ENCODE data around the gene HBZ.
"Not testable (repeated sequence)": the region's sequence is repeated elsewhere in the genome, so short reads cannot be mapped to it uniquely, and the experiment has no call there.

The HBZ gene

DNA sequence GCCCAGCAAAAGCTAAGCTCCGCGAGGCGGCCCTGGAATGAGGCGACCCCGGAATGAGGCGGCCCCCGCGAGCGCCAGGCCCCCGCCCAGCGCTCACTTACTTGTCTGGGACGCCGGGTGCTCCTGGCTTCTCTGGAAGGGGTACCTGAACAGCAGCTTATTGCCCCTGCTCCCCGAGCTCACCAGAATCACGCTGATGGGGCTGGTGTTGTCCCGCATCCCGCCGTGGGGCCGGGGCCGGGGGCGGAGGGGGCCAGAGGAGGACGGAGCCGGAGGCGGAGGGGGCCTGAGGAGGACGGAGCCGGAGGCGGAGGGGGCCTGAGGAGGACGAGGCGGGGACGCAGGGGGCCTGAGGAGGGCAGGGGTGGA is 14.4 kb upstream of the HBZ start:
- peak; percentile 37 to 40 for DNase-seq

DNA sequence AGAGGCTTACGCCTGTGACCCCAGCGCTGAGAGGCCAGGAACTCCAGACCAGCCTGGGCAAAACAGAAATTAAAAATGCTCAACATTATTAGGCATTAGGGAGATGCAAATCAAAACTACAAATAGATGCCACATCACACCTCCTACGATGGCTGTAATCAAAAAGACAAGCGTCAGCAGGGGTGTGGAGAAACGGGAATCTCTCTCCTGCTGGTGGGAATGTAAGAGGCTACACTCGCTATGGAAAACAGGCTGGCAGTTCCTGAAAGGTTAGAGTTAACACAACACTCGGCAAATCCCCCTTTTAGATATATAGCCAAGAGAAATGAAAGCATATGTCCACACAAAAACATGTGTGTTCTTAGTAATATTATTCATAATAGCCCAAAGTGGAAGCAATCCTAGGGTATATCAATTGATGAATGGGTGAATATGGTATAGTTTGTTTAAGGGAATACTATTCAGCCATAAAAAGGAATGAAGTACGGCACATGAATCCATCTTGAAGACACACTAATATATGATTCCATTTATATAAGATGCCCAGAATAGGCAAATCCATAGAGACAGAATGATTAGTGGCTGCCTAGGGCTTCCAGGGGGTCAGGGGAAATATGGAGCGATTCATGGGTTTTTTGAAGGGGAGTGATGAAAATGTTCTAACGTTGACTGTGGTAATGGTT is 12.1 kb upstream of the HBZ start:
- DNase-seq = no peak

DNA sequence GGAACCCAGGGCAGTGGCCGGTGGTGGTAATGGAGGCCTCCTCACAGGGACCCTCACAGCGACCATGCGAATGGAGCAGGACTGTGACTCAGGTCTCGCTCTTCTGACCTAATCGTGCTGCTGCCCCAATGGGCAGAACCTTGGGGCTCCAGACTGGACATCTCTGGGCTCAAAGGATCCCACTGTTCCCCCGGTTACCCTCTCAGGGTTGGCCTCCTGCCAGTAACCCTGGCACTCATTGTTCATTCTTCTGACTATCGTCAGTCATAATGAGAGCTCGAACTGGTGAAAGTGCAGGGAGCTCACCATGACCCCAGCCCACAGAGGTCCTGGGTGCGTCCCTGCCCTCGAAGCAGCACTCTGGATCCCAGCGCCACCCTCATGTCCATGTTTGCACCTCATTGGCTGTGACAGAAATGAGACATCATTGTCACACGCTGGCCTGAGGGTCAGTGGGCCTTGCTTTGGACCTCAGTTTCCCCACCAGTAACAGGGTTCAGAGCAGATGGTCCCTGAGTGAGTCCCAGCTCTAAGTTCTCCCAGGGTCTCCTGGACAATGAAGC is 10.0 kb upstream of the HBZ start:
- DNase-seq = no peak

DNA sequence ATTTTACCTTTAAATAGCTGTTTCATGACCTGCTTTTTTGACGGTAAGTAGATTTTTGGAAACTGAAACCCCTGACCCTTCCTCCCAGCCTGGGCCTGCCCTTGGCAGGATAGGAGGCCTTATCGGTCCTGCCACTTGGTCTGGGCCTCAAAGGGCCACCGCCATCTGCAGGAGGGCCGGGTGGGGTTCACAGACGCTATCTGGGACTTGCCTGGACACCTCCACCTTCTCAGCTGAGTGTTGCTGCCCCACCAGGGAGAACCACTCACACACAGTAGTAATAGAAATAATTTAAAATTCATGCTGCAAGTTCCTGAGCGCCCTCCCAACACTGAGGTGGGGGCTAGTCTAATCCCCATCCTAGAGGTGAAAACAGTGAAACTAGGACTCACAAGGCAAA is 9.4 kb upstream of the HBZ start:
- DNase-seq = no peak

DNA sequence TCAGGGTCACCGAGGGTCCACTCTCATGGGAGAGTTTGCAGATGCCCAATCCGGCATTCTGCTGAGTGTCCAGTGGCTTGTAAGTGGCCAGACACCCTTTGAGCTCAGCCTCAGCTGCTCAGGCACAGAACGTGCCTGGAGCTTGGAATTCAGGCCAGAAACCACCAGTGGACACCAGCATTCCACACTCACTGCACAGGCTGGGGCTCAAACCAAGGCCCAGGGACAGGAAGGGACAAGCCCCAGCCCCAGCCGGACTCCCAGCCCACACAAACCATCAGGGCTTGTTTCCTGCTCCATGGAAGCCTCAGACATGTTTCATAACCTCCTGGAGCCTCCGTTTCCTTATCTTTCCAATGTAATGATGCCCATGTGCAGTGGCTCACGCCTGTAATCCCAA is 9.0 kb upstream of the HBZ start:
- no peak for DNase-seq

DNA sequence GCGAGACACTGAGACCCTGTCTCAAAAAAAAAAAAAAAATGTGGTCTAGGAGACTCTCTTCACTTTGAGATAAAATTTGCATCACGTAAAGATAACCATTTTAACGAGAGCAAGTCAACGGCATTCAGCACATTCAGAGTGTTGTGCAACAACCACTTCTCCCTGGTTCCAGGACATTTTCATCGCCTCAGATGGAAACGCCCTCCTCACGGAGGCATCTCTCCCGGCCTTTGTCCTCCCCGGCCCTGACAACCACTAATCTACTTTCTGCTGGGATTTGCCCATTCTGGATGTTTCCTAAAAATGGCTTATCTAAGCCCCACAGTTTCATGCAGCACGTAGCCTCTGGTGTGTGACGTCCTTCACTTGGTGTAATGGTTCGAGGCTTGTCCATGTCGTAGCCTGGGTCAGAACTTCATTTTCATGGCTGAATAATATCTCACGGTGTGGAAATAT is 7.6 kb upstream of the HBZ start:
- DNase-seq = no peak

DNA sequence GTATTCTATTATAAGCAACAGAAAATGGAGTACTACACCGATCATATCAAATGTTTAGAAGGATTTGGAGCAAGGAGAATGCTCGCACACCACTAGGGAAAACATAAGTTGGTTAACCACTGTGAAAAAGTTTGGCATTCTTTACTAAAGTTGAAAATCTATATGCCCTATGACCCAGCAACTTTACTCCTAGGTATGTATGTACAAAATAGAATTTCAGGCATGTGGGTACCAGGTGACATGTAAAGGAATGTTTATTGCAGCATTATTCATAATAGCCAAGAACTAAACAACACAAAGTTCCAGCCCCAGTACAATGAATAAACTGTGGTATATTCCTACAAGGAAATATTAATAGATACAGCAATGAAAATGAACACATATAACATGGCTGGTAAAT is 5.8 kb upstream of the HBZ start:
- no peak for DNase-seq

DNA sequence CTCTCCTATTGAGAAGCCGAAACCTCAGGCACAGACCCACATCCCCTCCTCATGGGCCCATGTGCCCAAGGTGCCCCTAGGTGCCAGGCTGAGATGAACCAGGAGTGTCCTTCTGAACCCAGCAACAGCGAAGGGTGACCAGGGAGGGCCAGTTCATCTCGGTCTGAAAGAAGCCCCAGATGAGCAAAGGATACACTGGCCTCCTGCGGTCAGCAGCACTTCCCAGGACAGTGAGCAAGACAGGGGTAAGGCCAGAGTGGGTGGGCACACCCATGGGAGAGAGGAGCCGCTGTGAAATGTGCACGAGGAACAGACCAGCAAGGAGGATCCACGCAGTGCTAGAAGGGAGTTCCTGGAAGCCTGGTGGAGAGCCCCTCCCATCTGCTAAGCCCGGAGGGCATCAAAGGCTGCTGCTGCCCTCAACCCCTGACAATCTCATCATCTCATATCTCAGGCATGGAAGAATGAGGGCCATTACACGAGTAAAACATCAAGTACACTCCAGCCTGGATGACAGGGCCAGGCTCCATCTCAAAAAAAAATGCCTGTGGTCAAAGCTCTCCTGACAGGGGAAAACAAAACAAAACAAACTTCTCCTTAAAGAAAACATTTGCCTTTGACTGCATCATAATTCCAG is 3.3 kb upstream of the HBZ start:
- no peak for DNase-seq

DNA sequence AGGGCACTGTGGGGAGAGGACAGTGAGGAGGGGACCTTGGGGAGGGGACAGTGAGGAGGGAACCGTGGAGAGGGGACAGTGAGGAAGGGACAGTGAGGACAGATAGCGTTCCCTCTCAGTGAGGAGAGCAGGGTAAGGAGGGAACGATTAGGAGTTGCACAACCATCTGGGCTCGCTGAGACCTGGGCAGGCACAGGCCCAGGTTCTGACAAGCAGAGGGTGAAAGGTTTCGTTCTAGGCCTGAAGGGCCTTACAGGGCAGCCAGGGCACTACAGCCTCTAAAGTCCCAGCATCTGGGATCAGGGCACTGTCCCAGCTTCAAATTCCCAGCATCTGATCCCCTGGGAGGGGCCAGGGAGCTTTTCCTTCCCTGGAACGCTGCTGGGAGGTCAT is 681 bp downstream of the HBZ start:
- not testable (repeated sequence) for DNase-seq

DNA sequence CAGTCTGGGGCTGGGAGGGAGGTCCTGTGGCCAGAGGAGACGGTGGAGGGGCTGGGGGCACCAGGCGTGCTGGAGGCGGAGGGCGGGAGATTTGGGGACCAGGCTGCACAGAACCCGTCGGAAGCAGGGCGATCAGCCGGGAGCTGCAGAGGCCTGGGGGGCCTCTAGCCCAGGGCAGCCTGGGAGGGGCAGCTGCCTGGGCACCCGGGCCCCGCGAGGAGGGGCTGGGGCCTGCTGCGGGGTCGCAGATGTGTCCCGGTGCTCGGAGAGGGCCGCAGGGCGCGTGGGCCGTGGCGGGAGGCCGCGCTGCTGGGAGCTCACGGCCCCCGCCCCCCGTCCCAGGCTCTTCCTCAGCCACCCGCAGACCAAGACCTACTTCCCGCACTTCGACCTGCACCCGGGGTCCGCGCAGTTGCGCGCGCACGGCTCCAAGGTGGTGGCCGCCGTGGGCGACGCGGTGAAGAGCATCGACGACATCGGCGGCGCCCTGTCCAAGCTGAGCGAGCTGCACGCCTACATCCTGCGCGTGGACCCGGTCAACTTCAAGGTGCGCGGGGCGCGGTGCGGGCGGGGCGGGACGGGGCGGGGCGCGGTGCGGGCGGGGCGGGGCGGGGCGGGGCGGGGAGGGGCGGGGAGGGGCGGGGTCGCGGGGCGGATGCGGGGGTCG is 1.2 kb downstream of the HBZ start:
- DNase-seq = not testable (repeated sequence)

DNA sequence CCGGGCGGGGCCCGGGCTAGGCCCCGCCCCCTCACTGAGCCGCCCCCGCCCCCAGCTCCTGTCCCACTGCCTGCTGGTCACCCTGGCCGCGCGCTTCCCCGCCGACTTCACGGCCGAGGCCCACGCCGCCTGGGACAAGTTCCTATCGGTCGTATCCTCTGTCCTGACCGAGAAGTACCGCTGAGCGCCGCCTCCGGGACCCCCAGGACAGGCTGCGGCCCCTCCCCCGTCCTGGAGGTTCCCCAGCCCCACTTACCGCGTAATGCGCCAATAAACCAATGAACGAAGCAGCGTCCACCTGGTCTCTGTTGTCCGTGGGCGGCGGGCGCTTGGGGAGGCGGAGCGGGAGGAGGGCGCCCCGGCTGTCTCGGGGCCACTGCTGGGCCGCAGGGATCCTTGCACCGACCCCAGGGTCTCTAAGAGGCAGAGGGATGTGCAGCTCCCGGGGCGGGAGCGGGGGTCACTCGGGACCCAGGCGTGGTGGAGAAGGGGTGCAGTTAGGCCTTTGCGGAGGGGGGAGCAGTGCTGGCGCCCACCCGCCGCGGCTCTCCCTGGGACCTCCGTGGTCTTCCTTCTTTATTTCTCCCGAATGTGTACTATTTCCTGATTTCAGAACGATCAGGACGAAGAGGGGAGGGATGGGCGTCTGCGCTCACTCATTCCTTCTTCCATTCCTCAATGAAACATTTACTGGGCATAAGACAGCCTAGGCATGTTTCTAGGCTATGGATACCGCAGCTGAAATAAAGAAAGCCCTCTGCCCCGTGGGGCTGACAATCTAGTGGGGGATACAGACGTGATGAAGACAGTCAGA is 2.0 kb downstream of the HBZ start:
- peak in 1 of 2 donors; percentile 37 for DNase-seq

DNA sequence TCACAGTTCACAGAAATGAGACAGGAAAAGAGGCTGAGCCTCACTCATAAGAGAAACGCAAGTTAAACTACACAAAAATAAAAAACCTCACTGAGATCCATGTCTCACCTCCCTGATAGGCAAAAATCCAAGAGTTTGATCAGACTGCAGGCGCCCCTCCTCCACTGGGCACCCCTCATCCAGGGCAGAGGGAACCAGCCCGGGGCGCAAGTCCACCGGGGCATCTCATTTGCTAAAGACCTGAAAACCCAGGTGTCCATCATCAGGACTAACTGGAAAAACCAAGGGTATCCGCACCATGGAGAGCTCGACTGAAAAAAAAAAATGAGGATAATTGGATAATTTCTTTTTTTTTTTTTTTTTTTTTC is 2.6 kb downstream of the HBZ start:
- DNase-seq = no peak

DNA sequence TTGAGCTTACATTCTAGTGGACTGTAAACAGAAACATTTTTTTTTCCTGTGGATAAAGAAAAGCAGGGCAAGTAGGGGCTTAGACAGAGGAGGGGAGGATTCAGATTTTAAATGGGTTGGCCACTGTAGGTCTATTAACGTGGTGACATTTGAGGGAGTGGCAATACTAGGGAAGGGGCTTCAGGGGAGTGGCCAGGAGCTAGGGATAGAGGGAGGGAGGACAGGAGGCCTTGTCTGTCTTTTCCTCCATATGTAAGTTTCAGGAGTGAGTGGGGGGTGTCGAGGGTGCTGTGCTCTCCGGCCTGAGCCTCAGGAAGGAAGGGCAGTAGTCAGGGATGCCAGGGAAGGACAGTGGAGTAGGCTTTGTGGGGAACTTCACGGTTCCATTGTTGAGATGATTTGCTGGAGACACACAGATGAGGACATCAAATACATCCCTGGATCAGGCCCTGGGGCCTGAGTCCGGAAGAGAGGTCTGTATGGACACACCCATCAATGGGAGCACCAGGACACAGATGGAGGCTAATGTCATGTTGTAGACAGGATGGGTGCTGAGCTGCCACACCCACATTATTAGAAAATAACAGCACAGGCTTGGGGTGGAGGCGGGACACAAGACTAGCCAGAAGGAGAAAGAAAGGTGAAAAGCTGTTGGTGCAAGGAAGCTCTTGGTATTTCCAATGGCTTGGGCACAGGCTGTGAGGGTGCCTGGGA is 6.8 kb downstream of the HBZ start:
- no peak for DNase-seq

DNA sequence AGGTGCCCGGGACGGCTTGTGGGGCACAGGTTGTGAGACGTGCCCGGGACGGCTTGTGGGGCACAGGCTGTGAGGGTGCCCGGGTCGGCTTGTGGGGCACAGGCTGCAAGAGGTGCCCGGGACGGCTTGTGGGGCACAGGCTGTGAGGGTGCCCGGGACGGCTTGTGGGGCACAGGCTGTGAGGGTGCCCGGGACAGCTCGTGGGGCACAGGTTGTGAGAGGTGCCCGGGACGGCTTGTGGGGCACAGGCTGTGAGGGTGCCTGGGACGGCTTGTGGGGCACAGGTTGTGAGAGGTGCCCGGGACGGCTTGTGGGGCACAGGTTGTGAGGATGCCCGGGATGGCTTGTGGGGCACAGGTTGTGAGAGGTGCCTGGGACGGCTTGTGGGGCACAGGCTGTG is 7.8 kb downstream of the HBZ start:
- DNase-seq = not testable (repeated sequence)

DNA sequence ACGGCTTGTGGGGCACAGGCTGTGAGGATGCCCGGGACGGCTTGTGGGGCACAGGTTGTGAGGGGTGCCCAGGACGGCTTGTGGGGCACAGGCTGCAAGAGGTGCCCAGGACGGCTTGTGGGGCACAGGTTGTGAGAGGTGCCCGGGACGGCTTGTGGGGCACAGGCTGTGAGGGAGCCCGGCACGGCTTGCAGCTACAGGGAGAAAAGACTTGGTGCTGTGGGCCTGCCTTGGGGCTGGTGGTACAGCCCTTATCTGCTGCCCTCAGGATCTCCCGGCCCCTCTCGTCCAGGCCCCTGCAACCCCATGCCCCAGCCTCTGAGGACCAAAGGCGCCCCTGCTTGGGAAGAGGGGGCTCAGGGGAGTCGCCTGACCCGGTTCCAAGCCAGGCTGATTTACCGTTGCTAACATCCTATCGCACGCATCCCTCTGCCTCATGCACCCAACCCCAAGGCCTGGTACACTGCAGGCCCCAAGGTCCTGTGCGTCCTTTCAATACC is 8.3 kb downstream of the HBZ start:
- no peak for DNase-seq

DNA sequence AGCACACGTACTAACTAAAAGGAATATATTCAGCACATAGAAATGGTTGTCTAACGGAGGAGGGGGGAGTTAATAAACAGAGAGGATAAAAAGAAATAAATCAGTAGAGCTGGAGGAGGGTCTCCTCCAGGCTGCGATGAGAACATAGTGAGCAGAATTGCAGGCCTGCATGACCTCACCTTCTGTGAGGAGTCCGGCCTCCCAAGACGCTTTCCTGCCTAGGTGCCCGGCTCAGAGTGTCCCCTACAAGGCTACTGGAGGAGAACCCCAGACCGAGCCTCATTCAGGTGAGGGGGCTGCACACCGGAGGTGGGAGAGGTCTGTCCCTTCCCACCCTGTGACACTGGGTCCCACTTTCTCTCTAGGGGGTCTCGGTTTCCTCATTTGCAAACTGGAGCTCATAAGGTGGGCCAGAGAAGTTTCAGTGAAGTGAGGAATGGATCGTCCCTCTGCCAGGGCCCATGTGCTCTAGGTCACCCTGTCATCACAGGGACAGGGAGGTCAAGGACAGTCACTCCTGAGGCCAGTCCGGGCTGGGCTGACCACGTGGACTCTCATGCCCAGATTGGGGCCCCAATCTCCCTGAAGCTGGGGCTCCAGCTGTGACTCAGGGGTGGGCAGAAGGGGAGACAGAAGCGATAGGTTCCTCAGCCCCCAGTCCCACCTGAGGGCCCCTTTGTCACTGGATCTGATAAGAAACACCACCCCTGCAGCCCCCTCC is 10.0 kb downstream of the HBZ start:
- DNase-seq = no peak

DNA sequence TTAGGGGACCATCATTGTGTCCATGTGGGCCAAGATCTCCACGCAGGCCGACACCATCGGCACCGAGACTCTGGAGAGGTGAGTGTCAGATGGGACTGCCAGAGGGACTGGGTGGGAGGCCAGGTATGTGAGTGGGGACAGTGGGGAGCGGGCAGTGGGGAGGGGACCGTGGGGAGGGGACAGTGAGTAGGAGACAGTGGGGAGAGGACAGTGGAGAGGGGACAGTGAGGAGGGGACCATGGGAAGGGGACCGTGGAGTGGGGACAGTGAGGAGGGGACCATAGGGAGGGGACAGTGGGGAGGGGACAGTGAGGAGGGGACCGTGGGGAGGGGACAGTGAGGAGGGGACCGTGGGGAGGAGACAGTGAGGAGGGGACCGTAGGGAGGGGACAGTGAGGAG is 10.7 kb downstream of the HBZ start:
- not testable (repeated sequence) for DNase-seq

DNA sequence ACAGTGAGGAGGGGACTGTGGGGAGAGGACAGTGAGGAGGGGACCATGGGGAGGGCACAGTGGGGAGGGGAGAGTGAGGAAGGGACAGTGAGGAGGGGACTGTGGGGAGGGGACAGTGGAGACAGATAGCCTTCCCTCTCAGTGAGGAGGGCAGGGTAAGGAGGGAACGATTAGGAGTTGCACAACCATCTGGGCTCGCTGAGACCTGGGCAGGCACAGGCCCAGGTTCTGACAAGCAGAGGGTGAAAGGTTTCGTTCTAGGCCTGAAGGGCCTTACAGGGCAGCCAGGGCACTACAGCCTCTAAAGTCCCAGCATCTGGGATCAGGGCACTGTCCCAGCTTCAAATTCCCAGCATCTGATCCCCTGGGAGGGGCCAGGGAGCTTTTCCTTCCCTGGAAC is 11.3 kb downstream of the HBZ start:
- not testable (repeated sequence) for DNase-seq

DNA sequence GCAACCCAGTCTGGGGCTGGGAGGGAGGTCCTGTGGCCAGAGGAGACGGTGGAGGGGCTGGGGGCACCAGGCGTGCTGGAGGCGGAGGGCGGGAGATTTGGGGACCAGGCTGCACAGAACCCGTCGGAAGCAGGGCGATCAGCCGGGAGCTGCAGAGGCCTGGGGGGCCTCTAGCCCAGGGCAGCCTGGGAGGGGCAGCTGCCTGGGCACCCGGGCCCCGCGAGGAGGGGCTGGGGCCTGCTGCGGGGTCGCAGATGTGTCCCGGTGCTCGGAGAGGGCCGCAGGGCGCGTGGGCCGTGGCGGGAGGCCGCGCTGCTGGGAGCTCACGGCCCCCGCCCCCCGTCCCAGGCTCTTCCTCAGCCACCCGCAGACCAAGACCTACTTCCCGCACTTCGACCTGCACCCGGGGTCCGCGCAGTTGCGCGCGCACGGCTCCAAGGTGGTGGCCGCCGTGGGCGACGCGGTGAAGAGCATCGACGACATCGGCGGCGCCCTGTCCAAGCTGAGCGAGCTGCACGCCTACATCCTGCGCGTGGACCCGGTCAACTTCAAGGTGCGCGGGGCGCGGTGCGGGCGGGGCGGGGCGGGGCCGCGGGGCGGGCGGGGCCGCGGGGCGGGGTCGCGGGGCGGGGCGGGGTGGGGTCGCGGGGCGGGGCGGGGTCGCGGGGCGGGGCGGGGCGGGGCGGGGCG is 11.8 kb downstream of the HBZ start:
- not testable (repeated sequence) for DNase-seq

DNA sequence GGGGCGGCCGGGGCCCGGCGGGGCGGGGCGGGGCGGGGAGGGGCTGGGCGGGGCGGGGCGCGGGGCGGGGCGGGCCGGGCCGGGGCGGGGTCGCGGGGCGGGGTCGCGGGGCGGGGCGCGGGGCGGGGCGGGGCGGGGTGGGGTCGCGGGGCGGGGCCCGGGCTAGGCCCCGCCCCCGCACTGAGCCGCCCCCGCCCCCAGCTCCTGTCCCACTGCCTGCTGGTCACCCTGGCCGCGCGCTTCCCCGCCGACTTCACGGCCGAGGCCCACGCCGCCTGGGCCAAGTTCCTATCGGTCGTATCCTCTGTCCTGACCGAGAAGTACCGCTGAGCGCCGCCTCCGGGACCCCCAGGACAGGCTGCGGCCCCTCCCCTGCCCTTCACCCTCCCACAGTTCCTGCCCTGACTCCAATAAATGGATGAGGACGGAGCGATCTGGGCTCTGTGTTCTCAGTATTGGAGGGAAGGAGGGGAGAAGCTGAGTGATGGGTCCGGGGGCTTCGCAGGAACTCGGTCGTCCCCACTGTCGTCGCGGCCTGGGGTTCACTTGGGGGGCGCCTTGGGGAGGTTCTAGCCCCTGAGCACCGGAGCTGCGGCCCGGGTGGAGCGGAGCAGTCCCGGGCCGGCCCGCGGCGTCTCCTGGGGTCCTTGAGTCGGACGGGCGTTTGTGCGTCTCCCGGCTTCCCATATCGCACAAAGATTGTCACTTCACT is 12.5 kb downstream of the HBZ start:
- no peak for DNase-seq

Measured in stimulated activated CD4-positive, alpha-beta T cell treated with anti-CD3 and anti-CD28 coated beads, Interleukin-2, amount 100 ng/mL, for 24 hours (primary cell).